Trophoblast cell (in vitro differentiated cells and primary cell): ENCODE results near the gene DDI2.

ENCODE experiments used
- DNase-seq, 2 donors: peaks; one replicate each; pipeline ENCODE4 v3.0.0-alpha.2; 2016
- H2AFZ ChIP-seq: 2 replicates; pipeline ENCODE4 v1.6.1; 2013; ENCODE audit warnings: low read length, moderate library complexity, mild to moderate bottlenecking; ENCODE audit not compliant: insufficient read depth, poor library complexity
- H2AK5ac ChIP-seq: 2 replicates; pipeline ENCODE4 v1.6.1; 2013; ENCODE audit warnings: mild to moderate bottlenecking, low read length
- H2BK120ac ChIP-seq: 2 replicates; pipeline ENCODE4 v1.6.1; 2013; ENCODE audit warnings: low read length, mild to moderate bottlenecking, moderate library complexity; ENCODE audit not compliant: insufficient read depth, poor library complexity
- H2BK12ac ChIP-seq: 2 replicates; pipeline ENCODE4 v1.6.1; 2013; ENCODE audit warnings: mild to moderate bottlenecking, low read length, moderate library complexity
- H2BK5ac ChIP-seq: 2 replicates; pipeline ENCODE4 v1.6.1; 2013; ENCODE audit warnings: low read length, low read depth, moderate library complexity, mild to moderate bottlenecking; ENCODE audit not compliant: poor library complexity
- H3K14ac ChIP-seq: 2 replicates; pipeline ENCODE4 v1.6.1; 2013; ENCODE audit warnings: mild to moderate bottlenecking, low read length
- H3K18ac ChIP-seq: 2 replicates; pipeline ENCODE4 v1.6.1; 2013; ENCODE audit warnings: mild to moderate bottlenecking, low read length
- H3K23ac ChIP-seq: 2 replicates; pipeline ENCODE4 v1.6.1; 2013; ENCODE audit warnings: low read length
- H3K27ac ChIP-seq: 2 replicates; pipeline ENCODE4 v1.5.1; 2013; ENCODE audit warnings: low read depth, mild to moderate bottlenecking, inconsistent platforms, low read length, moderate library complexity
- H3K27me3 ChIP-seq: 2 replicates; pipeline ENCODE4 v1.6.1; 2013; ENCODE audit warnings: inconsistent platforms, mild to moderate bottlenecking, low read length, moderate library complexity; ENCODE audit not compliant: insufficient read depth
- H3K36me3 ChIP-seq, 2 experiments: 1 replicate in 1 of 2; 2 replicates in 1 of 2; pipeline ENCODE4 v1.6.1; 2013; ENCODE audit warnings: low read length in 2 of 2, mild to moderate bottlenecking in 2 of 2, moderate library complexity in 1 of 2; ENCODE audit not compliant: insufficient read depth in 2 of 2, control insufficient read depth in 1 of 2
- H3K4ac ChIP-seq: 2 replicates; pipeline ENCODE4 v1.6.1; 2013; ENCODE audit warnings: low read depth, mild to moderate bottlenecking, low read length, moderate library complexity
- H3K4me1 ChIP-seq, 2 experiments: 1 replicate in 1 of 2; 2 replicates in 1 of 2; pipeline ENCODE4 v1.6.1; 2013; ENCODE audit warnings: low read length in 2 of 2, mild to moderate bottlenecking in 2 of 2, moderate library complexity in 1 of 2; ENCODE audit not compliant: insufficient read depth in 2 of 2, control insufficient read depth in 1 of 2
- H3K4me2 ChIP-seq: 2 replicates; pipeline ENCODE4 v1.6.1; 2013; ENCODE audit warnings: inconsistent platforms, mild to moderate bottlenecking, low read length, moderate library complexity
- H3K4me3 ChIP-seq: 2 replicates; pipeline ENCODE4 v1.5.1; 2013; ENCODE audit warnings: mild to moderate bottlenecking, low read depth, low read length, inconsistent platforms
- H3K79me1 ChIP-seq: one replicate; pipeline ENCODE4 v1.6.1; 2013; ENCODE audit warnings: low read length
- H3K79me2 ChIP-seq: 2 replicates; pipeline ENCODE4 v1.6.1; 2013; ENCODE audit warnings: low read length, mild to moderate bottlenecking; ENCODE audit not compliant: control insufficient read depth, insufficient read depth, poor library complexity
- H3K9ac ChIP-seq: 2 replicates; pipeline ENCODE4 v1.6.1; 2013; ENCODE audit warnings: mild to moderate bottlenecking, low read length
- H3K9me3 ChIP-seq: 2 replicates; pipeline ENCODE4 v1.6.1; 2013; ENCODE audit warnings: low read depth, mild to moderate bottlenecking, control low read depth, inconsistent platforms, low read length; ENCODE audit not compliant: insufficient read depth
- H4K12ac ChIP-seq: 2 replicates; pipeline ENCODE4 v1.6.1; 2013; ENCODE audit warnings: low read depth, mild to moderate bottlenecking, low read length, moderate library complexity
- H4K8ac ChIP-seq: 2 replicates; pipeline ENCODE4 v1.6.1; 2013; ENCODE audit warnings: low read depth, mild to moderate bottlenecking, low read length, moderate library complexity
- H4K91ac ChIP-seq: one replicate; pipeline ENCODE4 v1.6.1; 2013; ENCODE audit warnings: low read depth, mild to moderate bottlenecking, low read length, moderate library complexity
- WGBS: extraction: QIAGEN DNeasy Blood & Tissue Kit; methylation state at CpG from one replicate; pipeline ENCODE4 v1.1.7; 2013; ENCODE audit warnings: missing lambda C conversion rate; ENCODE audit not compliant: insufficient read length, insufficient coverage; ENCODE audit errors: extremely low coverage; 5-methylcytosine and 5-hydroxymethylcytosine counted together

DDI2 gene

DNA sequence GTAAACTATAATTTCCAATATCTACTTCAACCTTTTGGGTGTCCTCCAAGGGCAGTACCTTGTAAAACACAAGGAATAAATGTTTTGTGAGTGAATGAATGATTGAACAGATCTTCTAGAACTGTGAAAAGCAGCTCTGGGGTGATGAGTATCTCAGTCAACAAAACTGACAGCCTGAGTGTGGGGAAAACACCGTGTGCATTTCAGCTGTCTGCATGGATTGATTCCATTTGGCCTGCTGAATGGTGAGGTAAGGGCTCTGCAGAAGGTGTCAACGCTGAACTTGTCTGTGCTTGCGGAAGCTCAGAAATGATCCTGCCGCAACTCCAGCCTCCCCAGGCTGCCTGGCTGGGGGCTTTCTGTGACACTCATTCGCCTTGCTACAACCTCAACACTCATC, 25.0 kb upstream of the DDI2 start:
- no peak for DNase-seq
- Histone ChIP-seq H3K36me3 (no peaks in the 10 kb centered on the region), H3K23ac (no peak overlapping the region), H3K14ac (no peak overlapping the region), H3K9me3 (peaks cover 4% of the 10 kb centered on the region), H2BK120ac (no peak overlapping the region), H3K4ac (no peak overlapping the region), H4K8ac (no peak overlapping the region), H3K27me3 (no peaks in the 10 kb centered on the region), H3K4me2 (no peak overlapping the region), H3K4me3 (no peak overlapping the region), H3K79me1 (no peaks in the 10 kb centered on the region), H3K79me2 (no peaks in the 10 kb centered on the region), H4K12ac (no peak overlapping the region), H4K91ac (no peak overlapping the region), H3K9ac (no peak overlapping the region), H3K4me1 (no peaks in the 10 kb centered on the region), H2BK12ac (no peak overlapping the region), H3K27ac (no peak overlapping the region), H3K18ac (no peak overlapping the region), H2BK5ac (no peak overlapping the region), H2AK5ac (no peak overlapping the region), H2AFZ (no peak overlapping the region)
- WGBS: no CpG with 5 or more reads among the region's 5 CpGs

DNA sequence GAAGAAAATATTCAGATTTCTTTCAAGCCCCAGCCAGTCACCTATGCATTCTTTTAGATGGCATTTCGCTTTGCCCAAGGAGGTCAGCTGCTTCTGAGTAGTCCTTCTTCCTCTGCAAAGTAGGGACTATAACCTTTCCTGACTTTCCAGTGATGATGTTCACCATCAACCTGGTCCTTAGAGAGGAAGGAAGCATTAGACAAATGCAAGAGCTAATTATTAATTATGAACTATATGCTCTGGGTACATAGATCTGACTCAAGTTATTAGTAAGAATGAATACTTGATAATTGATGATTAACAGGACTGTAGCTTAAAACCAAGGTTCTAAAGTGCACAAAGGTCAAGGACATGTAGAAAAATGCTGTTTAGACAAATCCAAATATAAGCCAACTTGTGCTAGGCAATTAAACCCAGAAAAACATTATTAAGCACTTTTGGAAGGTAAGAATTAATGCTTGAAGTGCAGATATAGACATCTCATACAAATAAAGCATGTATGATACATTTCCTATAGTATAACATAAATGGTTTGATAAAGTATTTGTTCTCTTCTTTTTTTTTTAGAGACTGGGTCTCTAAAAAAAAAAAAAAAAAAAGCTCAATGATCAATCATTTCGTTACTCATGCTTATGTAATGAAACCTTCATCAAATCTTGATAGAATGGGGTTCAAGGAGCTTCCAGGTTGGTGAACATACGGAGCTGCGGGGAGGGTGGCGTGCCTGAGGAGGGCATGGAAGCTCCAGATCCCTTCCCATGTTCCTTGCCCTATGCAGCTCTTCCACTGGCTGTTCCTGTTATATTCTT, 21.2 kb upstream of the DDI2 start:
- H3K79me2 ChIP-seq: no peaks in the 10 kb centered on the region
- no peak overlapping the region for H2AK5ac ChIP-seq
- whole genome bisulfite sequencing: no CpG with 5 or more reads among the region's 5 CpGs
- H2BK5ac ChIP-seq: no peak overlapping the region
- H4K91ac ChIP-seq: no peak overlapping the region
- no peak overlapping the region for H3K4ac ChIP-seq
- no peak overlapping the region for H3K23ac ChIP-seq
- no peak for DNase-seq
- H3K79me1 ChIP-seq: no peaks in the 10 kb centered on the region
- H2BK12ac ChIP-seq: no peak overlapping the region
- H3K9ac ChIP-seq: no peak overlapping the region
- no peak overlapping the region for H3K14ac ChIP-seq
- no peak overlapping the region for H4K12ac ChIP-seq
- H3K18ac ChIP-seq: no peak overlapping the region
- H3K4me2 ChIP-seq: no peak overlapping the region
- H3K27me3 ChIP-seq: no peaks in the 10 kb centered on the region
- no peak overlapping the region for H2AFZ ChIP-seq
- H3K27ac ChIP-seq: no peak overlapping the region
- H3K4me1 ChIP-seq: no peaks in the 10 kb centered on the region
- no peak overlapping the region for H3K4me3 ChIP-seq
- H4K8ac ChIP-seq: no peak overlapping the region
- no peaks in the 10 kb centered on the region for H3K36me3 ChIP-seq
- no peaks in the 10 kb centered on the region for H3K9me3 ChIP-seq
- H2BK120ac ChIP-seq: no peak overlapping the region

GRCh38 chr1:15598436-15598835, 18.8 kb upstream of the DDI2 start:
- no peak for DNase-seq
- peaks cover 2 to 3% of the 10 kb centered on the region in 2 experiments for H3K4me1 ChIP-seq
- WGBS: no CpG with 5 or more reads among the region's 2 CpGs
- H3K4ac ChIP-seq: no peak overlapping the region
- H3K4me3 ChIP-seq: no peak overlapping the region
- H3K9me3 ChIP-seq: no peaks in the 10 kb centered on the region
- H3K27ac ChIP-seq: no peak overlapping the region
- H3K79me2 ChIP-seq: no peaks in the 10 kb centered on the region
- H3K18ac ChIP-seq: no peak overlapping the region
- H3K23ac ChIP-seq: no peak overlapping the region
- H4K8ac ChIP-seq: no peak overlapping the region
- H4K12ac ChIP-seq: no peak overlapping the region
- H4K91ac ChIP-seq: no peak overlapping the region
- H2BK12ac ChIP-seq: no peak overlapping the region
- no peak overlapping the region for H3K14ac ChIP-seq
- no peak overlapping the region for H2BK5ac ChIP-seq
- no peaks in the 10 kb centered on the region for H3K79me1 ChIP-seq
- no peaks in the 10 kb centered on the region for H3K36me3 ChIP-seq
- H2BK120ac ChIP-seq: no peak overlapping the region
- H3K27me3 ChIP-seq: no peaks in the 10 kb centered on the region
- no peak overlapping the region for H2AFZ ChIP-seq
- no peak overlapping the region for H3K9ac ChIP-seq
- no peak overlapping the region for H2AK5ac ChIP-seq
- H3K4me2 ChIP-seq: no peak overlapping the region

GRCh38 chr1:15603050-15603965, 13.9 kb upstream of the DDI2 start:
- peak overlapping the region; percentile 29 for H3K14ac ChIP-seq
- peak overlapping the region; percentile 68 for H3K4me2 ChIP-seq
- H3K36me3 ChIP-seq: no peaks in the 10 kb centered on the region
- peak overlapping the region; percentile 30 for H3K18ac ChIP-seq
- H3K9me3 ChIP-seq: no peaks in the 10 kb centered on the region
- WGBS: 100% methylated on average over 2 of the region's 56 CpGs
- no peak overlapping the region for H2AK5ac ChIP-seq
- H4K91ac ChIP-seq: no peak overlapping the region
- H3K27ac ChIP-seq: no peak overlapping the region
- H3K4ac ChIP-seq: peak overlapping the region; percentile 12
- H3K27me3 ChIP-seq: no peaks in the 10 kb centered on the region
- no peak overlapping the region for H2BK120ac ChIP-seq
- no peak overlapping the region for H3K23ac ChIP-seq
- H3K4me3 ChIP-seq: peak overlapping the region; percentile 69
- H2BK5ac ChIP-seq: no peak overlapping the region
- peak overlapping the region; percentile 79 for H4K8ac ChIP-seq
- peak; percentile 96 to 97 for DNase-seq
- peak overlapping the region; percentile 84 for H2AFZ ChIP-seq
- H3K79me1 ChIP-seq: peaks cover 2% of the 10 kb centered on the region
- peak overlapping the region; percentile 51 for H4K12ac ChIP-seq
- H3K4me1 ChIP-seq: peaks cover 2 to 3% of the 10 kb centered on the region in 2 experiments
- H2BK12ac ChIP-seq: no peak overlapping the region
- H3K79me2 ChIP-seq: no peaks in the 10 kb centered on the region
- peak overlapping the region; percentile 2 for H3K9ac ChIP-seq
